ENCODE measurements around the gene PVALB. TPM values are rescaled to one million over a fixed set of nuclear protein-coding genes. Genes with fewer than 3 reads are reported as not detected.

Gene PVALB
- polyA plus RNA-seq, 2 of the 4 experiments (the other 2 are of a cell fraction): not detected

- WGBS (ENCODE audit: missing lambda C conversion rate): 53% methylated on average over 8 of the region's 10 CpGs
These were observed 2.0 kb downstream of the PVALB start for GRCh38 chr22:36814801-36815200.

GRCh38 chr22:36811094-36811800 is 5.6 kb downstream of the PVALB start:
- no peak for FAIRE-seq
- no peak overlapping the region for H3K4me2 ChIP-seq
- CTCF ChIA-PET: interaction anchor here (3.9 kb wide), 1 partner anchor 45 kb away, joined by 19 read pairs; no protein-coding TSS in a partner anchor
- 69% methylated on average over 3 of the region's 3 CpGs for WGBS (ENCODE audit: missing lambda C conversion rate)
- TF ChIP-seq HOXA7 (CRISPR knock-in tag; IDR thresholded peaks at IDR 0.05): no peak
- TF ChIP-seq MAFK (IDR thresholded peaks at IDR 0.05; ENCODE audit: partially characterized antibody): no peak
- TF ChIP-seq, protein P1, sequence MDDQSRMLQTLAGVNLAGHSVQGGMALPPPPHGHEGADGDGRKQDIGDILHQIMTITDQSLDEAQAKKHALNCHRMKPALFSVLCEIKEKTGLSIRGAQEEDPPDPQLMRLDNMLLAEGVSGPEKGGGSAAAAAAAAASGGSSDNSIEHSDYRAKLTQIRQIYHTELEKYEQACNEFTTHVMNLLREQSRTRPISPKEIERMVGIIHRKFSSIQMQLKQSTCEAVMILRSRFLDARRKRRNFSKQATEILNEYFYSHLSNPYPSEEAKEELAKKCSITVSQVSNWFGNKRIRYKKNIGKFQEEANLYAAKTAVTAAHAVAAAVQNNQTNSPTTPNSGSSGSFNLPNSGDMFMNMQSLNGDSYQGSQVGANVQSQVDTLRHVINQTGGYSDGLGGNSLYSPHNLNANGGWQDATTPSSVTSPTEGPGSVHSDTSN (IDR thresholded peaks at IDR 0.05): no peak
- TF ChIP-seq ATOH8 (CRISPR knock-in tag; IDR thresholded peaks at IDR 0.05; ENCODE audit: low read depth): no peak
- TF ChIP-seq FOSB (CRISPR knock-in tag; IDR thresholded peaks at IDR 0.05): no peak
- no peak for TF ChIP-seq NPAS2 (CRISPR knock-in tag; IDR thresholded peaks at IDR 0.05; ENCODE audit: borderline replicate concordance)
- no peak for TF ChIP-seq EHF (CRISPR knock-in tag; IDR thresholded peaks at IDR 0.05)
- TF ChIP-seq FOXS1 (CRISPR knock-in tag; IDR thresholded peaks at IDR 0.05): no peak
- no peak for TF ChIP-seq CEBPB (IDR thresholded peaks at IDR 0.05)
- TF ChIP-seq JUNB (IDR thresholded peaks at IDR 0.05): no peak
- TF ChIP-seq, protein P2, sequence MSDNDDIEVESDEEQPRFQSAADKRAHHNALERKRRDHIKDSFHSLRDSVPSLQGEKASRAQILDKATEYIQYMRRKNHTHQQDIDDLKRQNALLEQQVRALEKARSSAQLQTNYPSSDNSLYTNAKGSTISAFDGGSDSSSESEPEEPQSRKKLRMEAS (IDR thresholded peaks at IDR 0.05): no peak
- TF ChIP-seq ELK1 (IDR thresholded peaks at IDR 0.05; ENCODE audit: low read depth, low read length): no peak
- no peak for TF ChIP-seq PHF8 (IDR thresholded peaks at IDR 0.05; ENCODE audit: borderline replicate concordance, low read depth)
- no peak for TF ChIP-seq HES2 (IDR thresholded peaks at IDR 0.05)
- TF ChIP-seq CHD4 (IDR thresholded peaks at IDR 0.05; ENCODE audit: borderline replicate concordance): no peak
- no peak for TF ChIP-seq RARB (CRISPR knock-in tag; IDR thresholded peaks at IDR 0.05)
- TF ChIP-seq RNF2 (IDR thresholded peaks at IDR 0.05; ENCODE audit: borderline replicate concordance, low read depth): no peak
- POLR2A ChIA-PET: no interaction called here
- H3K27ac ChIP-seq: no peak overlapping the region
- ATAC-seq: no peak
- H3K4me3 ChIP-seq: no peak overlapping the region
- H3K9me3 ChIP-seq: no peaks in the 10 kb centered on the region
- no peak for DNase-seq (ENCODE audit: low read depth in 1 of 2, low spot score in 1 of 2)
- no peaks in the 10 kb centered on the region for H3K4me1 ChIP-seq

More at GRCh38 chr22:36814801-36815200, 2.0 kb downstream of the PVALB start:
- TF ChIP-seq PHF8 (IDR thresholded peaks at IDR 0.05; ENCODE audit: borderline replicate concordance, low read depth) (no peak), ZSCAN20 (CRISPR knock-in tag; IDR thresholded peaks at IDR 0.05) (no peak), ATOH8 (CRISPR knock-in tag; IDR thresholded peaks at IDR 0.05; ENCODE audit: low read depth) (no peak), HOXA7 (CRISPR knock-in tag; IDR thresholded peaks at IDR 0.05) (no peak), MYC (IDR thresholded peaks at IDR 0.05; ENCODE audit: borderline replicate concordance, low read length) (no peak), FOSL2 (IDR thresholded peaks at IDR 0.05) (no peak), FOSL2 (CRISPR knock-in tag; IDR thresholded peaks at IDR 0.05) (no peak), CHD2 (IDR thresholded peaks at IDR 0.05; ENCODE audit: low read length, partially characterized antibody) (no peak), ZNF302 (CRISPR knock-in tag; IDR thresholded peaks at IDR 0.05) (no peak), CTCF (IDR thresholded peaks at IDR 0.05) (no peak), BHLHE40 (IDR thresholded peaks at IDR 0.05; ENCODE audit: low read depth, low read length) (no peak), ZFP36 (IDR thresholded peaks at IDR 0.05; ENCODE audit: borderline replicate concordance, partially characterized antibody) (no peak), JUN (IDR thresholded peaks at IDR 0.05) (no peak), RCOR1 (IDR thresholded peaks at IDR 0.05; ENCODE audit: low read depth, low read length) (no peak)
- Histone ChIP-seq H3K4me1 (no peaks in the 10 kb centered on the region), H3K4me2 (no peak overlapping the region), H3K27ac (no peak overlapping the region), H3K4me3 (no peak overlapping the region), H3K9me3 (no peaks in the 10 kb centered on the region)
- DNase-seq (ENCODE audit: low read depth in 1 of 2, low spot score in 1 of 2): no peak
- no peak for ATAC-seq
- POLR2A ChIA-PET: no interaction called here
- CTCF ChIA-PET: interaction anchor here (0.5 to 1.1 kb wide), 3 partner anchors 32 to 389 kb away, joined by 3 to 5 read pairs (median 4); no protein-coding TSS in a partner anchor
- no peak for FAIRE-seq

All from A549 (cell line).